Measurements from ENCODE around the gene TES.
A peak's percentile ranks its signal among the peaks of the same experiment; 100 is the strongest.

Gene TES

GRCh38 chr7:116219834-116220233 lies 9.5 kb downstream of the TES start:
- no peak for DNase-seq (ENCODE audit: low read depth in 2 of 2)

GRCh38 chr7:116222501-116222900 lies 12.2 kb downstream of the TES start:
- DNase-seq (ENCODE audit: low read depth in 2 of 2): no peak

GRCh38 chr7:116223588-116223987 lies 13.2 kb downstream of the TES start:
- no peak for DNase-seq (ENCODE audit: low read depth in 2 of 2)

- DNase-seq (ENCODE audit: low read depth in 2 of 2): no peak
Observed at GRCh38 chr7:116224492-116225098, 14.3 kb downstream of the TES start.

GRCh38 chr7:116225860-116226259 lies 15.5 kb downstream of the TES start:
- no peak for DNase-seq (ENCODE audit: low read depth in 2 of 2)

GRCh38 chr7:116226664-116227063 lies 16.3 kb downstream of the TES start:
- no peak for DNase-seq (ENCODE audit: low read depth in 2 of 2)

- no peak for DNase-seq (ENCODE audit: low read depth in 2 of 2)
Observed at GRCh38 chr7:116227678-116228239, 17.4 kb downstream of the TES start.

- no peak for DNase-seq (ENCODE audit: low read depth in 2 of 2)
Observed at GRCh38 chr7:116228241-116228640, 17.9 kb downstream of the TES start.

GRCh38 chr7:116229366-116229765 lies 19.0 kb downstream of the TES start:
- no peak for DNase-seq (ENCODE audit: low read depth in 2 of 2)

GRCh38 chr7:116230191-116231005 lies 20.1 kb downstream of the TES start:
- DNase-seq (ENCODE audit: low read depth in 2 of 2): no peak

GRCh38 chr7:116231543-116231942 lies 21.2 kb downstream of the TES start:
- no peak for DNase-seq (ENCODE audit: low read depth in 2 of 2)

GRCh38 chr7:116231949-116232348 lies 21.6 kb downstream of the TES start:
- no peak for DNase-seq (ENCODE audit: low read depth in 2 of 2)

GRCh38 chr7:116232350-116232749 lies 22.0 kb downstream of the TES start:
- DNase-seq (ENCODE audit: low read depth in 2 of 2): no peak

GRCh38 chr7:116232920-116233319 lies 22.6 kb downstream of the TES start:
- no peak for DNase-seq (ENCODE audit: low read depth in 2 of 2)

- DNase-seq (ENCODE audit: low read depth in 2 of 2): no peak
Observed at GRCh38 chr7:116234517-116235200, 24.3 kb downstream of the TES start.

GRCh38 chr7:116235380-116235779 lies 25.0 kb downstream of the TES start:
- DNase-seq (ENCODE audit: low read depth in 2 of 2): no peak

GRCh38 chr7:116236020-116236630 lies 25.8 kb downstream of the TES start:
- peak; percentile 6 to 29 for DNase-seq (ENCODE audit: low read depth in 2 of 2)

GRCh38 chr7:116239020-116239419 lies 28.7 kb downstream of the TES start:
- no peak for DNase-seq (ENCODE audit: low read depth in 2 of 2)

- no peak for DNase-seq (ENCODE audit: low read depth in 2 of 2)
Observed at GRCh38 chr7:116239434-116239833, 29.1 kb downstream of the TES start.

GRCh38 chr7:116240024-116240668 lies 29.8 kb downstream of the TES start:
- no peak for DNase-seq (ENCODE audit: low read depth in 2 of 2)

GRCh38 chr7:116241291-116241690 lies 31.0 kb downstream of the TES start:
- DNase-seq (ENCODE audit: low read depth in 2 of 2): no peak

GRCh38 chr7:116242178-116242577 lies 31.8 kb downstream of the TES start:
- no peak for DNase-seq (ENCODE audit: low read depth in 2 of 2)

All from activated CD4-positive, alpha-beta T cell treated with anti-CD3 and anti-CD28 coated beads for 24 hours (primary cell).